ENCODE measurements around the gene TEX22.

Gene TEX22

DNA sequence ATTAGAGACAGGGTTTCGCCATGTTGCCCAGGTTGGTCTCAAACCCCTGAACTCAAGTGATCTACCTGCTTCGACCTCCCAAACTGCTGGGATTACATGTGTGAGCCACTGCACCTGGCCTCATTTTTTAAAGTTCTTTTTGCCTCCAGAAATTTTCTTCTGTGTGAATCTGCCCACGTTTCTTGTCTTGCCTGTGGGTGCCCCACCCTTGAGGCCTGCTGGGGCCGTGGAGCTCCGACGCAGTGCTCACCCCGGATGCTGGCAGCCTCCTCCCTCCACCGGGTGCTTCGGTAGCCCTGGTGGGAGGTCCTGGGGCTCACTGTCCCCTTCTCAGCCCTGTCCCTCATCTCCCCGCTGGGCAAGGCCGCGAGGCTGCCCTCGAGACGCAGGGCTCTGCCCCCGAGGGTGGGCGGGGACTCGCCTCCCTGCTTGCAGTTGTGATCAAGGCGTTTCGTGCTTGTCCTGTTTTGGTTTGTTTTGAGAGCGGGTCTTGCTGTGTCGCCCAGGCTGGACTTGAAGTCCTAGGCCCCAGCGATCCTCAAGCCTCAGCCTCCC, 56.8 kb downstream of the TEX22 start:
- Histone ChIP-seq H3K9ac (ENCODE audit: low read length) (no peak overlapping the region), H3K27me3 (ENCODE audit: control insufficient read depth in 1 of 2, insufficient read depth in 1 of 2, low read length in 2 of 2) (no peaks in the 10 kb centered on the region), H3K79me1 (replicated peaks; ENCODE audit: low read length, poor library complexity, severe bottlenecking) (peaks cover 38% of the 10 kb centered on the region), H2BK15ac (ENCODE audit: low read depth, poor library complexity, severe bottlenecking) (no peak overlapping the region), H2BK120ac (ENCODE audit: low read depth, low read length) (no peak overlapping the region), H3K36me3 (ENCODE audit: control insufficient read depth in 1 of 2, insufficient read depth in 2 of 2, low read depth in 1 of 2, low read length in 2 of 2) (peaks cover 59 to 87% of the 10 kb centered on the region in 2 experiments), H3K4me3 (ENCODE audit: insufficient read depth in 1 of 2, low read depth in 1 of 2, low read length in 2 of 2) (no peak overlapping the region), H2BK12ac (ENCODE audit: low read length in 2 of 2) (no peak overlapping the region), H4K8ac (ENCODE audit: low read length) (no peak overlapping the region), H2AFZ (ENCODE audit: low read depth, low read length) (no peak overlapping the region), H3K23ac (ENCODE audit: low read length in 2 of 2) (no peak overlapping the region), H3K14ac (ENCODE audit: low read length in 2 of 2) (no peak overlapping the region), H3K4me2 (ENCODE audit: low read length, poor library complexity, severe bottlenecking) (no peak overlapping the region), H2AK5ac (ENCODE audit: low read length, severe bottlenecking) (no peak overlapping the region), H2BK5ac (ENCODE audit: low read depth, low read length, poor library complexity, severe bottlenecking) (no peak overlapping the region), H4K91ac (ENCODE audit: low read length) (no peak overlapping the region), H3K4ac (ENCODE audit: low read depth in 1 of 2, low read length in 2 of 2) (no peak overlapping the region), H3K9me3 (ENCODE audit: control insufficient read depth, low read length) (no peaks in the 10 kb centered on the region), H3K18ac (ENCODE audit: low read depth in 1 of 2, low read length in 2 of 2) (no peak overlapping the region), H3K27ac (ENCODE audit: low read length, poor library complexity, severe bottlenecking) (no peak overlapping the region), H3K4me1 (ENCODE audit: control insufficient read depth, insufficient read depth, low read depth, low read length) (peaks cover 2% of the 10 kb centered on the region)
- no peak for DNase-seq
- WGBS: 94% methylated on average over 22 of the region's 22 CpGs

DNA sequence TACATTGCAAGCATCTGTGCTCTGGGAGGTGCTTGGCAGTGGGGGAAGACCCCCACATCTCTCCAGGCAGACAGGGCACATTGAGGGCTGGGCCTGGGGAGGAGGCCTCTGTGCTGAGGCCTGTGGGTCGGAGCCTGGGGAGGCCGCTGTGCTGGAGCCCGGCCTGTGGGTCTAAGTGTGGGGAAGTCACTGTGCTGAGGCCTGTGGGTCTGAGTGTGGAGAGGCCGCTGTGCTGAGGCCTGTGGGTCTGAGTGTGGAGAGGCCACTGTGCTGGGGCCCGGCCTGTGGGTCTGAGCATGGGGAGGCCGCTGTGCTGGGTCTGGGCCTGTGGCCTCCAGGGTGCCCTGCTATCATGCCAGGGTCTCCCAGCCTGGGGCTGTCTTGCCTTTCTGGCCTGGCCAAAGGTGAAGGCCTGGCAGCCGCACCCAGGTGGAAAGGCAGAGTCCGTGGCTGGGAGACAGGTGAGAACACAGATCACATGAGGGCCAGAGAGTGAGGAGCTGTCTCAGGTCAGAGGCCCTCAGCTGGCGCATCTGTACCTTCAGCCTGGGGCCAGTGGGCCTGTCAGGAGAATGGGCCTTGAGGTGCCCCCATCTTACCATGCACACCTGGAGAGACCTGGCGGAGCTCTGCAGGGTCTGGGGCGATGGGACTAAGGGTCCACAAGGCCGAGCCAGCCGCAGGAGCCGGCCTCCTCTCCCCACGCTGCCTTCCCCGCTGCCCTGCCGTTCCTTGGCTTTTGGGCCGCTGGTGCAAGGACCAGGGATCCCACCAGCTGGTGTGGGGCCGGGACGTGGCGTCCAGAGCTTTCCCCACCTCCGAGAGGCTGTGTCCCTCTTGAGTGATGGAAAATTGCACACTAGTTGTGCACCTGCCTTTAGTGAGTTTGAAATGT, 57.7 kb downstream of the TEX22 start:
- H2BK120ac ChIP-seq (ENCODE audit: low read depth, low read length): no peak overlapping the region
- no peak overlapping the region for H3K18ac ChIP-seq (ENCODE audit: low read depth in 1 of 2, low read length in 2 of 2)
- no peak overlapping the region for H3K27ac ChIP-seq (ENCODE audit: low read length, poor library complexity, severe bottlenecking)
- no peaks in the 10 kb centered on the region for H3K27me3 ChIP-seq (ENCODE audit: control insufficient read depth in 1 of 2, insufficient read depth in 1 of 2, low read length in 2 of 2)
- no peak overlapping the region for H2AK5ac ChIP-seq (ENCODE audit: low read length, severe bottlenecking)
- peaks cover 33% of the 10 kb centered on the region for H3K79me1 ChIP-seq (replicated peaks; ENCODE audit: low read length, poor library complexity, severe bottlenecking)
- no peak overlapping the region for H3K4me3 ChIP-seq (ENCODE audit: insufficient read depth in 1 of 2, low read depth in 1 of 2, low read length in 2 of 2)
- WGBS: 93% methylated on average over 22 of the region's 22 CpGs
- no peak overlapping the region for H3K4me2 ChIP-seq (ENCODE audit: low read length, poor library complexity, severe bottlenecking)
- H3K4ac ChIP-seq (ENCODE audit: low read depth in 1 of 2, low read length in 2 of 2): no peak overlapping the region
- H2BK15ac ChIP-seq (ENCODE audit: low read depth, poor library complexity, severe bottlenecking): no peak overlapping the region
- H3K14ac ChIP-seq (ENCODE audit: low read length in 2 of 2): no peak overlapping the region
- H3K9me3 ChIP-seq (ENCODE audit: control insufficient read depth, low read length): no peaks in the 10 kb centered on the region
- H3K4me1 ChIP-seq (ENCODE audit: control insufficient read depth, insufficient read depth, low read depth, low read length): peaks cover 2% of the 10 kb centered on the region
- H4K8ac ChIP-seq (ENCODE audit: low read length): no peak overlapping the region
- no peak overlapping the region for H2BK5ac ChIP-seq (ENCODE audit: low read depth, low read length, poor library complexity, severe bottlenecking)
- no peak for DNase-seq
- H4K91ac ChIP-seq (ENCODE audit: low read length): no peak overlapping the region
- no peak overlapping the region for H2AFZ ChIP-seq (ENCODE audit: low read depth, low read length)
- no peak overlapping the region for H3K9ac ChIP-seq (ENCODE audit: low read length)
- H3K36me3 ChIP-seq (ENCODE audit: control insufficient read depth in 1 of 2, insufficient read depth in 2 of 2, low read depth in 1 of 2, low read length in 2 of 2): peaks cover 57 to 87% of the 10 kb centered on the region in 2 experiments
- H3K23ac ChIP-seq (ENCODE audit: low read length in 2 of 2): no peak overlapping the region
- no peak overlapping the region for H2BK12ac ChIP-seq (ENCODE audit: low read length in 2 of 2)

GRCh38 chr14:105456736-105457617, 58.6 kb downstream of the TEX22 start:
- no peak overlapping the region for H2AK5ac ChIP-seq (ENCODE audit: low read length, severe bottlenecking)
- no peak overlapping the region for H2BK15ac ChIP-seq (ENCODE audit: low read depth, poor library complexity, severe bottlenecking)
- peaks cover 36% of the 10 kb centered on the region for H3K79me1 ChIP-seq (replicated peaks; ENCODE audit: low read length, poor library complexity, severe bottlenecking)
- H4K8ac ChIP-seq (ENCODE audit: low read length): no peak overlapping the region
- H3K9me3 ChIP-seq (ENCODE audit: control insufficient read depth, low read length): no peaks in the 10 kb centered on the region
- H3K4me2 ChIP-seq (ENCODE audit: low read length, poor library complexity, severe bottlenecking): no peak overlapping the region
- H3K27me3 ChIP-seq (ENCODE audit: control insufficient read depth in 1 of 2, insufficient read depth in 1 of 2, low read length in 2 of 2): no peaks in the 10 kb centered on the region
- WGBS: 93% methylated on average over 22 of the region's 22 CpGs
- no peak overlapping the region for H3K23ac ChIP-seq (ENCODE audit: low read length in 2 of 2)
- DNase-seq: no peak
- no peak overlapping the region for H3K4ac ChIP-seq (ENCODE audit: low read depth in 1 of 2, low read length in 2 of 2)
- H2BK120ac ChIP-seq (ENCODE audit: low read depth, low read length): no peak overlapping the region
- no peak overlapping the region for H3K18ac ChIP-seq (ENCODE audit: low read depth in 1 of 2, low read length in 2 of 2)
- no peak overlapping the region for H2AFZ ChIP-seq (ENCODE audit: low read depth, low read length)
- no peak overlapping the region for H3K9ac ChIP-seq (ENCODE audit: low read length)
- H3K27ac ChIP-seq (ENCODE audit: low read length, poor library complexity, severe bottlenecking): no peak overlapping the region
- H3K4me1 ChIP-seq (ENCODE audit: control insufficient read depth, insufficient read depth, low read depth, low read length): no peaks in the 10 kb centered on the region
- no peak overlapping the region for H2BK12ac ChIP-seq (ENCODE audit: low read length in 2 of 2)
- no peak overlapping the region for H3K4me3 ChIP-seq (ENCODE audit: insufficient read depth in 1 of 2, low read depth in 1 of 2, low read length in 2 of 2)
- H4K91ac ChIP-seq (ENCODE audit: low read length): no peak overlapping the region
- peaks cover 58 to 89% of the 10 kb centered on the region in 2 experiments for H3K36me3 ChIP-seq (ENCODE audit: control insufficient read depth in 1 of 2, insufficient read depth in 2 of 2, low read depth in 1 of 2, low read length in 2 of 2)
- H3K14ac ChIP-seq (ENCODE audit: low read length in 2 of 2): no peak overlapping the region
- no peak overlapping the region for H2BK5ac ChIP-seq (ENCODE audit: low read depth, low read length, poor library complexity, severe bottlenecking)

DNA sequence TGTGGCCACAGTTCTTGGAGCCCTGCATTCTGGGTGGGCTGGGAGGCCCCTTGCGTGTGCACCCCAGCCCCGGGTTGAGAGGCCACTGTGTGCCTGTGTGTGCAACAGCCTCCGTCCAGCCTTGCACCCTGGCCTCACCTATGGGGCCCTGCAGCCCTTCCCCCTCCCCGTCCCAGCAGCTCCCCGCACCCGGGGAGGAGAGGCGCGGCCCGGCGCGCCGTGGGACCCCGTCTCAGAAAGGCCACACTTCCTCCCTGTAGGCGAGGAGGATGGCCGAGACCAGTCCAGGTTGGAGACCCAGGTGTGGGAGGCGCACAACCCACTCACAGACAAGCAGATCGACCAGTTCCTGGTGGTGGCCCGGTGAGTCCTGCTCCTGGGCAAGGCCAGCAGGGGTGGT, 59.7 kb downstream of the TEX22 start:
- Histone ChIP-seq H4K8ac (ENCODE audit: low read length) (no peak overlapping the region), H3K9ac (ENCODE audit: low read length) (no peak overlapping the region), H4K91ac (ENCODE audit: low read length) (no peak overlapping the region), H2BK5ac (ENCODE audit: low read depth, low read length, poor library complexity, severe bottlenecking) (no peak overlapping the region), H3K79me1 (replicated peaks; ENCODE audit: low read length, poor library complexity, severe bottlenecking) (peaks cover 34% of the 10 kb centered on the region), H3K14ac (ENCODE audit: low read length in 2 of 2) (no peak overlapping the region), H3K4me2 (ENCODE audit: low read length, poor library complexity, severe bottlenecking) (no peak overlapping the region), H3K18ac (ENCODE audit: low read depth in 1 of 2, low read length in 2 of 2) (no peak overlapping the region), H3K23ac (ENCODE audit: low read length in 2 of 2) (no peak overlapping the region), H2AK5ac (ENCODE audit: low read length, severe bottlenecking) (no peak overlapping the region), H3K4ac (ENCODE audit: low read depth in 1 of 2, low read length in 2 of 2) (no peak overlapping the region), H3K36me3 (ENCODE audit: control insufficient read depth in 1 of 2, insufficient read depth in 2 of 2, low read depth in 1 of 2, low read length in 2 of 2) (peaks cover 51 to 87% of the 10 kb centered on the region in 2 experiments), H3K4me3 (ENCODE audit: insufficient read depth in 1 of 2, low read depth in 1 of 2, low read length in 2 of 2) (no peak overlapping the region), H3K4me1 (ENCODE audit: control insufficient read depth, insufficient read depth, low read depth, low read length) (no peaks in the 10 kb centered on the region), H2BK120ac (ENCODE audit: low read depth, low read length) (no peak overlapping the region), H2AFZ (ENCODE audit: low read depth, low read length) (no peak overlapping the region), H3K9me3 (ENCODE audit: control insufficient read depth, low read length) (no peaks in the 10 kb centered on the region), H3K27me3 (ENCODE audit: control insufficient read depth in 1 of 2, insufficient read depth in 1 of 2, low read length in 2 of 2) (no peaks in the 10 kb centered on the region), H2BK12ac (ENCODE audit: low read length in 2 of 2) (no peak overlapping the region), H2BK15ac (ENCODE audit: low read depth, poor library complexity, severe bottlenecking) (no peak overlapping the region), H3K27ac (ENCODE audit: low read length, poor library complexity, severe bottlenecking) (no peak overlapping the region)
- DNase-seq: no peak
- 90% methylated on average over 18 of the region's 18 CpGs for WGBS
